NCI-H460 (cell line): Measurements from ENCODE around the gene SLC2A9. TPM values are rescaled to one million over a fixed set of nuclear protein-coding genes. Genes with fewer than 3 reads are reported as not detected.

Experiments used
- DNase-seq: peaks from one replicate; pipeline ENCODE4 v3.0.0-alpha.2; 2016; ENCODE audit warnings: low read depth; ENCODE audit errors: extremely low read depth
- total RNA-seq: library from RNA; depleted of rRNA; stranded (reverse); fragments of >200 nt; shearing (Covaris generic); gene quantifications from 2 replicates; pipeline ENCODE4 v1.2.3, GENCODE V29; 2014

The SLC2A9 gene
- total RNA-seq, 1 experiment from 2014 or later, result not detected

- DNase-seq, result no peak
Measured at GRCh38 chr4:10046471-10046870, 25.2 kb upstream of the SLC2A9 start.

- no peak for DNase-seq
Measured at GRCh38 chr4:10045481-10045880, 24.2 kb upstream of the SLC2A9 start.

- no peak for DNase-seq
Measured at GRCh38 chr4:10041036-10041435, 19.7 kb upstream of the SLC2A9 start.

GRCh38 chr4:10040049-10040892, 19.0 kb upstream of the SLC2A9 start:
- no peak for DNase-seq

GRCh38 chr4:10036807-10037342, 15.6 kb upstream of the SLC2A9 start:
- no peak for DNase-seq

- no peak for DNase-seq
Measured at GRCh38 chr4:10035130-10035529, 13.8 kb upstream of the SLC2A9 start.

GRCh38 chr4:10034612-10035104, 13.4 kb upstream of the SLC2A9 start:
- DNase-seq, result no peak

GRCh38 chr4:10034136-10034535, 12.8 kb upstream of the SLC2A9 start:
- no peak for DNase-seq

- DNase-seq, result no peak
Measured at GRCh38 chr4:10033191-10033881, 12.0 kb upstream of the SLC2A9 start.

GRCh38 chr4:10032625-10033024, 11.3 kb upstream of the SLC2A9 start:
- no peak for DNase-seq

GRCh38 chr4:10031668-10032590, 10.6 kb upstream of the SLC2A9 start:
- no peak for DNase-seq

GRCh38 chr4:10030972-10031667, 9.8 kb upstream of the SLC2A9 start:
- no peak for DNase-seq

- DNase-seq, result no peak
Measured at GRCh38 chr4:10029403-10029802, 8.1 kb upstream of the SLC2A9 start.

GRCh38 chr4:10028910-10029309, 7.6 kb upstream of the SLC2A9 start:
- DNase-seq, result no peak

- no peak for DNase-seq
Measured at GRCh38 chr4:10026485-10026884, 5.2 kb upstream of the SLC2A9 start.

- DNase-seq, result no peak
Measured at GRCh38 chr4:10025230-10025806, 4.0 kb upstream of the SLC2A9 start.

- no peak for DNase-seq
Measured at GRCh38 chr4:10024303-10024702, 3.0 kb upstream of the SLC2A9 start.

- no peak for DNase-seq
Measured at GRCh38 chr4:10023806-10024205, 2.5 kb upstream of the SLC2A9 start.

- DNase-seq, result no peak
Measured at GRCh38 chr4:10023050-10023419, 1.7 kb upstream of the SLC2A9 start.
